Adrenal gland (tissue), 5 donors: ENCODE measurements around the gene RAD21L1.

Experiments
- CTCF ChIP-seq, 6 experiments: fragments of 450-650 bp in 4 of 6; fragments of 200-600 bp in 2 of 6; sonication (generic) in 1 of 6; IDR thresholded peaks; 1 replicate in 5 of 6; 2 replicates in 1 of 6; pipeline versions ENCODE4 v1.5.1 to v1.8.0; 2016 to 2021; ENCODE audit warnings: antibody characterized with exemption in 6 of 6, mild to moderate bottlenecking in 2 of 6, moderate library complexity in 1 of 6
- POLR2A ChIP-seq, 2 donors: fragments of 450-650 bp; IDR thresholded peaks; one replicate each; pipeline ENCODE4 v1.6.1; 2017; ENCODE audit warnings: antibody characterized with exemption in 2 of 2, mild to moderate bottlenecking in 2 of 2, moderate library complexity in 1 of 2
- donor health status: DM: no; HTN: no; CAD: no.

DNA sequence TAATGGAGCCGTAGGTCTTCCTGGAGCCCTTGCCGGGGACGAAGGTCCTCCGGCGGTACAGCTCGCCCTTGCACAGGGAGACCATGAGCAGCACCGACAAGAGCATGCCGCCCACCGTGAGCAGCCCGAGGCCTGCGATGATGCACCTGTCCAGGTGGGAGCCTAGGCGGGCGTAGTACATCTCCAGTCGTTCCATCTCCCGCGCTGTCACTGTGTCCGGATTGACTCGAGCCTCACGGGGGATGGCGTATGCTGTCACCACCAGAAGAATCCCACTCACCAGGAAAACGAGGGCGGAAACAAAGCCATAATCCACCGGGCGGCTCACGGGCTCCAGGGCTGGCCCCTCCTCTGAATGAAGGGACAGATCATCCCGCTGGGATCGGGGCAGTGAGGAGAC is 44.9 kb upstream of the RAD21L1 start:
- TF ChIP-seq CTCF (IDR thresholded peaks at IDR 0.05) (no peak), POLR2A (IDR thresholded peaks at IDR 0.05) (no peak)
